GM18526 (cell line): ENCODE data around the gene TTF2.

Experiments
- POLR2A ChIP-seq: IDR thresholded peaks from 3 replicates; pipeline ENCODE4 v1.6.1; 2011; ENCODE audit not compliant: insufficient read length; ENCODE audit errors: extremely low read depth

Gene TTF2

DNA sequence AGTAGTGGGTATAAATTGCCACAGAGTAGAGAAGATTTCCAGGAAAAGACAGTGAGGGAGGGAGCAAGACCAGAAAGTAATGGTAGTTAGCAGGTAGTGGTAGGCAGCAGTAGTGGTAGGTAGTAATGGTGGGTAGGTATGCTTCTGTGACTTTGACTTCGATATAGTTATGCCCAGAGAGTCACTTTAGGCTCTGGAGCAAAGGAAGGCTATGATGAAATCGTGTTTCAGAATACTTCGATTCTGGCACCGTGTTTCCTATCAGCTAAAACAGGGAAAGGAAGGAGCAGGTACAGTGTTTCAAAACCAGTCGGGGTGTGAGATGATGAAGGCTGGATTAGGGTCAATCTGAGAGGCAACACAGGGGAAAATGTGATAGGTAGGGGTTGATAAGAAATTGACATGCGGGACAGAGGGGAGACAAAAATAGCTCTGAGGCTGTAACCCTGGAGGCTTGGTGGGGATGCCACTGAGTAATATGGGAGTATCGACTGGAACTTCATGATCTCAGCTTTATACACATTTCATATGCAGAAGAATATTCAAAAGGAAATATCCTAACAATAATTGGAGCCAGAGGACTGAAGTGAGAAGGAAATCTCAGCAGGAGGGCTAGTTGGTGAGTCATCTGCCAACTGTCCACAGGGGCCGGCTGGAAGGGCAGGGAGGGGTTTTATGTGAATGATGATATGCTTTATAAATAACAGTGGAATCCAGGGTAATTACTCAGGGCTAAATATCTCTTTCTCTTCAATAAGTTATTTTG, 86.6 kb downstream of the TTF2 start:
- TF ChIP-seq POLR2A, result no peak

DNA sequence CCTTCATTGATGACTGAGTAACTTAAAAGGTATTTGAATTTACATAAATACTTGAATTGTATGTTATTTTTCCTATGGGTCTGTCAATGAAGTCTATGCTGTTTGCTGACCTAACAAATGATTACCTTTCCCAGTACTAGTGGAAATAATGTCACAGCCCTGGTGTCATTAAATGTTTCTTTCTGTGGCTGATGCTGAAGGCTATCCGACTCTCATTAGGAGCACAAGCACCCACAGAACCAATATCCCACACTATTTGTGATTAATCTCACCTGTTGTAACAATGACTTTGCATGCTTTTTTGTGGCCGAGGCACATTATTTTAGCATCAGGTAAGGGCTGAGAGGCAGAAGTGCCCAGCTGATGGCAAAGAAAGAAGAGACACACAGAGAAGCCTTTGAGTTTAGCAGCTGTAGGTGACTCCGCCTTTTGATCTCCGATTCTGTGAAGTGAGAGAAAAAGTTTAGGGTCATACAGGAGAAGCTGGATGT, 87.3 kb downstream of the TTF2 start:
- TF ChIP-seq POLR2A, result no peak

DNA sequence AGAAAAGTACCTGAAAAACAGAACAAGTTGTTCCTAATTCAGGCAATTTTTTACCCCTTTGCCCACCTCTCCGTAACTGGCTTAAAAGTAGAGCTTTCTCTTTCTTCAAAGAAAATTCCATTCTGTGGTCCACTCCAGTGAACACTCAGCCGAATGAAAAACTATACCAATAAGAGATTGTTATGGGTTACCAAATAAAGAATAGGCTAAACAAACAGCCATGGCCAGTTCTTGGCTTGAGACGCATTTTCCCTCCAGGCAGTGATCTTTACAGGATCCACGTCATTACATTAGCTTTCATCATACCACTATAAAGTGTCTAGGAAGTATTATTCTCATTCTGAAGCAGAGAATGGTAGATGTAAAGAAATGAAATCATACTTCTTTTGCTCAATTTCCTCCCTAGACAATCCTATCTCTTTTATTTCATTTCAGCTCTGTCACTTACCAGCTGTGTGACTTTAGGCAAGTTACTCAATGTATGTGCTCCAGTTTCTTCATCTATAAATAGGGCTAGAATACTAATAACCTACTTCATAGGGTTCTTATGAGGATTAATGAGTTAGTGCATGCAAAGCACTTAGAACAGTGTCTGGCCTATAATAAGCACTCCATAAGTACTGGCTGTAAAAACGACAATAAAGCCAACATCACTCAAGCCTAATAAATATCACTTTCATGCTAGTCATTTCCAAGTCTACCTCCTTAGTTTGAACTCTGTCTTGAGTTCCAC, 87.9 kb downstream of the TTF2 start:
- no peak for TF ChIP-seq POLR2A

DNA sequence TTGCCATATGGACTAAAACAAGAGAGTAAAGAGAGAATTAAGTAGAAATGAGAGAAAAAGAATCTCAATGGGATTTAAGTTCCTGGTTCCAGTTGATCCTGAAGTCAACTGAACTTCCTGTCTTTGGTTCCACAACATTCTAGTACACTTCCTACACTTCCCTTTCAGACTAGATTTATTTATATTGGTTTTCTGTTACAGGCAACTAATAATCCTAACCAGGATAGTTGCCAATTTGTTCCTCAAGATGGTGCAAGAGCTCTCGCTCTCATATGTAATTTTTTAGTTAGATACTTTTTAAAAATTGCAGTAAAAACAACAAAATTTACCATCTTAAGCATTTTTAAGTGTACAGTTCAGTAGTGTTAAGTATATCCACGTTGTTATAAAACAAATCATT, 90.2 kb downstream of the TTF2 start:
- no peak for TF ChIP-seq POLR2A
